Fibroblast of peridontal ligament (primary cell): Measurements from ENCODE around the gene GLRA2.

Experiments
- DNase-seq: peaks from one replicate; pipeline ENCODE4 v3.0.0-alpha.2; 2010; ENCODE audit errors: extremely low read depth

The GLRA2 gene

GRCh38 chrX:14529290-14529989 lies at the start of gene GLRA2:
GLRA2 (plus strand) TSS chrX:14529536; CDS start chrX:14530058, 522 bp downstream.
- peak; percentile 4 for DNase-seq

- DNase-seq, result no peak
These were observed 39.9 kb upstream of the GLRA2 start for GRCh38 chrX:14489437-14489836.

GRCh38 chrX:14491689-14492088 lies 37.6 kb upstream of the GLRA2 start:
- DNase-seq, result no peak

- DNase-seq, result peak; percentile 1
These were observed 32.7 kb upstream of the GLRA2 start for GRCh38 chrX:14496674-14497073.

GRCh38 chrX:14497184-14497666 lies 32.1 kb upstream of the GLRA2 start:
- DNase-seq, result peak; percentile 35

GRCh38 chrX:14501327-14501726 lies 28.0 kb upstream of the GLRA2 start:
- DNase-seq, result no peak

GRCh38 chrX:14504960-14505538 lies 24.3 kb upstream of the GLRA2 start:
- DNase-seq, result no peak

GRCh38 chrX:14505648-14506047 lies 23.7 kb upstream of the GLRA2 start:
- no peak for DNase-seq

- DNase-seq, result no peak
These were observed 22.5 kb upstream of the GLRA2 start for GRCh38 chrX:14506866-14507265.

GRCh38 chrX:14508025-14508690 lies 21.2 kb upstream of the GLRA2 start:
- no peak for DNase-seq

GRCh38 chrX:14509325-14510057 lies 19.8 kb upstream of the GLRA2 start:
- no peak for DNase-seq

GRCh38 chrX:14528629-14529289 lies 577 bp upstream of the GLRA2 start:
- peak; percentile 47 for DNase-seq

- DNase-seq, result no peak
These were observed 4.5 kb downstream of the GLRA2 start for GRCh38 chrX:14533867-14534266.

- no peak for DNase-seq
These were observed 16.9 kb downstream of the GLRA2 start for GRCh38 chrX:14546190-14546589.

GRCh38 chrX:14554131-14554715 lies 24.9 kb downstream of the GLRA2 start:
- no peak for DNase-seq

- no peak for DNase-seq
These were observed 34.7 kb downstream of the GLRA2 start for GRCh38 chrX:14564058-14564457.

GRCh38 chrX:14573161-14573560 lies 43.8 kb downstream of the GLRA2 start:
- no peak for DNase-seq

- DNase-seq, result no peak
These were observed 51.7 kb downstream of the GLRA2 start for GRCh38 chrX:14581081-14581480.

GRCh38 chrX:14584548-14584947 lies 55.2 kb downstream of the GLRA2 start:
- no peak for DNase-seq

GRCh38 chrX:14590216-14590615 lies 60.9 kb downstream of the GLRA2 start:
- no peak for DNase-seq

GRCh38 chrX:14590693-14591424 lies 61.5 kb downstream of the GLRA2 start:
- DNase-seq, result no peak
